SHP77 (cell line): Measurements from ENCODE around the gene C18orf32.
"Not testable (repeated sequence)": the region's sequence is repeated elsewhere in the genome, so short reads cannot be mapped to it uniquely, and the experiment has no call there.

Source experiments
- DNase-seq, 2 experiments: peaks; one replicate each; lab custom pipeline; 2025; lab: John Stamatoyannopoulos, UW

The C18orf32 gene

GRCh38 chr18:49486953-49487710, at the start of gene C18orf32:
Gene C18orf32 (minus strand): TSS chr18:49487234. CDS start chr18:49483748, 3,486 bp downstream.
- DNase-seq = peak; percentile 93 to 98

DNA sequence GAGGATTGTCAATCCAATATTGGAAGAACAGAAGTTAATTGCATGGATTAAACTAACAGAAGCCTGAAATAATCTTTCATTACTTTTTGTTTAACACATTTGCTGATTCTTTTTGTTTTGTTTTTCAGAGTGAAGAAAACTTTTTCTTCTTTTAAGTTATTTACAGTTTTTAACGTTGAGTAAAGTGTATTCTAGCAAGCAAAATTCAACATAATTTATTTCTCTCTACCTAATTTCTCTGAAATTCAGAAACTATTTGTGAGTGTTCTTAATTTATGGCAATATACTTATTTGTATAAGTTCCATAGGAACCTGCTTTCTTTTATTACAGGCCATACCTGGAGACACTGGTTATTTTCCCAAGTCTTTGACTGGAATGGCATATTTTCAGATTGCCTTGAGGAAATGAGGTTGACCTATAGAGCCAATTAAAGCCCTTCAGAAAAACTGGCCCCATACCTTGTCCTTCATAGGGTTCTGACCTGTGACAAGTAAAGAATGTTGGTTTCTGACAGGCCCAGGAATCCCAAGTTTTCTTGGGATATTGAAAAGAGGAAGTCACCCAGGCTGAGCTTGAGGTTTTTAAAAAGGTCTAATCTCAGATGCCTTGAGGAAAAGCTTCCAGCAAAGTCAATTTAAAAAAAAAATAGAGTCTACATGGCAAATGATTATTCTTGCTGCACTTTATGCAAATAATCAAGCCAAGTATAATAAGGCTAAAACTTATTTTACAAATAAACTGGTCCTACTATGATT, 48.0 kb upstream of the C18orf32 start:
- no peak for DNase-seq

DNA sequence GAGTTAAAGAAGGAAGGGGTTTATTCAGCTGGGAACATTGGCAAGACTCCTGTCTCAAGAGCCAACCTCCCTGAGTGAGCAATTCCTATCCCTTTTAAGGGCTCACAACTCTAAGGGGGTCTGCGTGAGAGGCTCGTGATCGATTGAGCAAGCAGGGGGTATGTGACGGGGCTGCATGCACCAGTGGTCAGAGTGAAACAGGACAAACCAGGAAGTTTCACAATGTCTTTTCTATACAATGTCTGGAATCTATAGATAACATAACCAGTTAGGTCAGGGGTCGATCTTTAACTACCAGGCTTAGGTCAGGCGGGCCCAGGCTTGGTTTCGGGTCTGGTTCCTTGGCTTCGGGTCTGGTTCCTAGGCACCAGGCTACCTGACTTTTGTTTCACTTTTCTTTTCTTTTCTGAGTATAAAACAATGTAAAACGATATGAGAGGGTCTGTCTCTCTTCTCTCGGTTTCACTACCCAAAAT, 44.7 kb upstream of the C18orf32 start:
- DNase-seq = no peak

- DNase-seq = no peak
Measured at GRCh38 chr18:49529596-49529995, 42.6 kb upstream of the C18orf32 start.

DNA sequence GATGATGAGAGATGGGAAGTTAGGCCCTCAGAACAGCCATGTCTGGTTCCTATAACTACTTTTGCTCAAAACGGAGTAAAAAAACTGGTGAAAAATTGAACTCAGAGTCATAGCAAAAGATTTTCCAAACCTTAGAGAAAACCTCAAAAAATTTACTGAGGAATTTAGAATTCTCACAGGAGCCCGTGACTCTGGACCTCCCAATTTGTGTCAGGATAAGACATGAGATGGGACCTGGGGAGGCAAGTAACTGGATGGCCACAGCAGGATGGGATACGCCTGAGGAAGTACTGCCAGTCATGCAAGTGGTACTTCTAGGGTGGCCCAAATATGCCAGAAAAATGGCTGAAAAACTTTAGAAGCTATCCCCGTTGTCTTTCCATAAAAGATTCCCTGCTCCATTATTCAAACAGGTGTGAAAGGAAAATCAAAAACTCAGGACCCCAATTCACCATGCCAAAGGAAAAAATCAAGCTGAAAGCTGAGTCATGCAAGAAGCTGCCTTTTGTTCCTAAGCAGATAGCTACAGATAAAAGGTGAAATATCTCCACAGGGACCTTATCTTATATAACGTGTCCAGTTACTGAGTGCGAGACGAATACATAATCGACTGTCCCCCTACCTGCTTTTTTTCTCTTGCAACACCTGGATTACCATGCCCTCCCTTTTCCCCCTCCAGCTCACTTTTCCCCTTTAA, 40.7 kb upstream of the C18orf32 start:
- DNase-seq = no peak

DNA sequence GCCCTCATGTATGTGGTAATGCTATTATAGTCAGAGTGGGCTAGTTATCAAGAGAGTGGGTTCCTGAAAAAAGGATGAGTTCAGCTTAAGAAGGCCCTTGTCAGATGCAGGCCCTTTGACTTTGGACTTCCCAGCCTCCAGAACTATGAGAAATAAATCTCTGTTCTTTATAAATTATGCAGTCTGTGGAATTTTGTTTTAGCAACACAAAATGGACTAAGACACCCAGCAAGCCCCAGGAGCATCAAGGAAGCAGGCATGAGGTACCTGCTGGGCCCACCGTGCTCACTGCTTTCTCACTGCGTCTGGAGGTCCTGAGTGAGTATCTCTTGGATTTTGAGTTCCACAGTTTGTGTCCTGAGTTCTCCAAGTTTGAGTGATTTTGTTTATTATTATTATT, 38.9 kb upstream of the C18orf32 start:
- no peak for DNase-seq

DNA sequence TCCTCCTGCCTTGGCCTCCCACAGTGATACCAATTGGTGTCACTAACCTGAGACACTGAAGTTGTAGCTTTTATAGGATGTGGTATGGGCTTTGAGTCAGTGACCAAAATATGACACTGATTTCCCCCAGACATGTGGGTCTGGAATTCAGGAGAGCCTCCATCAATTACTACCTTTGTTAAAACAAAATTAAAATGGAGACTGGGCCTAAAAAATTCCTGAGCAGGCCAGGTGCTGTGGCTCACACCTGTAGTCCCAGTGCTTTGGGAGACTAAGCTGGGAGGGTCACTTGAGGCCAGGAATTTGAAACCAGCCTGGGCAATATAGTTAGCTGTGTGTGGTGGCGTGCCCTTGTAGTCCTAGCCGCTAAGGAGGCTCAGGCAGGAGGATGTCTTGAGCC, 37.9 kb upstream of the C18orf32 start:
- no peak for DNase-seq

GRCh38 chr18:49524349-49524748, 37.3 kb upstream of the C18orf32 start:
- DNase-seq = no peak

DNA sequence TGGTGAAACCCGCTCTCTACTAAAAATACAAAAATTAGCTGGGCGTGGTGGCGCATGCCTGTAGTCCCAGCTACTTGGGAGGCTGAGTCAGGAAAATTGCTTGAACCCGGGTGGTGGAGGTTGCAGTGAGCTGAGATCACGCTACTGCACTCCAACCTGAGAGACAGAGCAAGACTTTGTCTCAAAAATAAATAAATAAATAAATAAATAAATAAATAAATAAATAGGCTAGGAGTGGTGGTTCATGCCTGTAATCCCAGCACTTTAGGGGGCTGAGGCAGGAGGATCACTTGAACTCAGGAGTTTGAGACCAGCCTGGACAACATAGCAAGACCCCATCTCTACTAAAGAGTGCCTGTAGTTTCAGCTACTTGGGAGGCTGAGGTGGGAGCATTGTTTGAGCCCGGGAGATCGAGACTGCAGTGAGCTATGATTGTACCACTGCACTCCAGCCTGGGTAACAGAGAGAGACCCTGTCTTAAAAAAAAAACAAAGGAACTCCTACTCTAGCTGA, 36.6 kb upstream of the C18orf32 start:
- not testable (repeated sequence) for DNase-seq

DNA sequence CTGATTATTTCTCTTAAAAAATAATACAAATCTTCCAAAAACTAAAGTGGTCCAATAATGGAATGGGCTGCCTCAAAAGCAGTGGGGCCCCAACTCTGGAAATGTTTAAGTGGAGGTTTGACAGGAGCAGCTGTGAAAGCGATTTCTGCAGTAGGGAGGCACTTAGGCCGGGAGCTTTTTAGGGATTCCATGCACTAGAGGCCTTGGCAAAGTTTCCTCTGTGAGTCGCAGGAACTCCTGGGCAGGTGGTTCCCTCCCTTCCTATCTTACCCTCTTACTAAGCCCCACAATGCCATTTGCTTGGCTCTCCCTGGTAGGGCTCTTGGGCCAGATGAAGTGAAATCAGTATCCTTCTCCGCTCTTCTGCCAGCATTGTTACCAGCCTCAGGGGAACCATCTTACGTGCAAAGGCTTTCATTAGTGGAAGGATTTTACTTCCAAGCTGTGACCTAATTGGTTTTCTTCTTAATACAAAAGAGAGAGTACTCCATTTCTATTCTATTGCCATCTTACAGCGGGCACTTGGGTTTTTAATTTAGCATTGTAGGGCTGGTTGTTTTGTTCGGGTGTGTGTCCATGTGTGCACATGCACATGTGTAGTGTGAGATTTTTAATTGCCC, 34.3 kb upstream of the C18orf32 start:
- no peak for DNase-seq

GRCh38 chr18:49520661-49521145, 33.7 kb upstream of the C18orf32 start:
- DNase-seq = no peak

DNA sequence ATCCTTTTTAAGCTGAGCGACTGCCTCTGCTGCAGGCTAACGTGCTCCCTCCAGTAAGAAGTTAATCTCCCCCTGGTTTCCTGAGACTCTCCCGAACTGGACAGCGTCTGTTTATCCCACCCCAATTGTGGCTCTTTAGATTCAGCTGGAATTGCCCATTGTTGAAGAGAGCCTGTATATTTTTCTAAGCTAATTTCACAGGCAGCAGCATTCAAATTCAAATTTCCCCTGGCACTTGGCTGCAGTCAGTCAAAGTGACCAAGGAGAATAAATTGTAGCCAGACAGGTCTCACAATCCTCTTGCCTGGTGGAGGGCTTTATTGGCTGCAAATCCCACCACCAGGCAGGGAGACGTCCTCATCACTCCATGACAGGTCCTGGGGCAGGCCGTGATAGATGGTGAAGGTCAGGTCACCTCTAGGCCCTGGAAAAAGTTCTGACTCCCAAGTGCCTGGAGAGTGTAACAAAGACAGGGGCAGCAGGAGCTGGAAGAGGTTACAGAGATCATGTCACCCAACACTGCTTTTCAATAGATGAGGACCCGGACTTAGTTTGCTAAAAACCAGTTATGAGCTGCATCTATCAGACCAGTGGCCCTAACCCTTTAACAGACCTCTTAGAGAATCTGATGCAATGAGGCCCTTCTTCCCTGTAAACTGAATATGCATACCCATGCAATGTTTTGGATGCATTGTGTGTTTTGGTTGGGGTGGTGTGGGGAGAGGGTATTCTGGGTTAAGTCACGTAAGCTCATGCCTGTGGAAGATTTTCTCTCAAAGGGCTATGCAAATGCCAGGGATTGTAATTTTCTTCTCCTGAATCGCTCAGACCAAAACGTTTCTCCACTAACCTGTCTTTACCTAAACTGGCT, 32.3 kb upstream of the C18orf32 start:
- no peak for DNase-seq

DNA sequence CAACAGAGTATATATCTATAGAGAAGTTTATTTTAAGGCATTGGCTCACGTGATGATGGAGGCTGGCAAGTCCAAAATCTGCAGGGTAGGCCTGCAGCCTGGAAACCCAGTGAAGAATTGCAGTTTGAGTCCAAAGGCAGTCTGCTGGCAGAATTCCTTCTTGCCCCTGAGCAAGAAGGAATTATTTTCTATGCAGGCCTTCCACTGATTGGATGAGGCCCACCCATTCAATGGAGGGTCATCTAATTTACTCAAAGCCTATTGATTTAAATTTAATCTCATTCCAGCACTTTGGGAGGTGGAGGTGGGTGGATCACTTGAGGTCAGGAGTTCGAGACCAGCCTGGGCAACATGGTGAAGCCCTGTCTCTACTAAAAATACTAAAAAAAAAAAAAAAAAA, 30.4 kb upstream of the C18orf32 start:
- DNase-seq = no peak

DNA sequence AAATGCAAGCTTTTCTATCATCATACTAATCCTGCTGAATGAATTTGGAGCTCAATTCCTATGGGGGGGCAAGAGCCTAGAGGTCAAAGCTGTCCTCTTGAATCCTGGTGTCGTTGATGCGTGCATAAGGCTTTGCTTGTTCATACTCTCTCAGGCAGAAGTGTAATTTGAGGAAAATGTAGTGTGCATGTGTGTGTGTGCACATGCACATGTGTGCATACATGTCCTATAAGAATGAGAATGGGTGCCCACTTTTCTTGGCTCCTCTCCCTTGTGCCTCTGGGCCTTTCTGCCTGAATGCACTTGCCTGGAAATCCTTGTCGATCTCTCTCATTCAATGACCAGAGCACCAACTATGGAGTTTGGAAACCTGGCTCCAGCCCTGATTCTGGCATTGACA, 28.5 kb upstream of the C18orf32 start:
- DNase-seq = no peak

- DNase-seq = not testable (repeated sequence)
Measured at GRCh38 chr18:49515003-49515402, 28.0 kb upstream of the C18orf32 start.

DNA sequence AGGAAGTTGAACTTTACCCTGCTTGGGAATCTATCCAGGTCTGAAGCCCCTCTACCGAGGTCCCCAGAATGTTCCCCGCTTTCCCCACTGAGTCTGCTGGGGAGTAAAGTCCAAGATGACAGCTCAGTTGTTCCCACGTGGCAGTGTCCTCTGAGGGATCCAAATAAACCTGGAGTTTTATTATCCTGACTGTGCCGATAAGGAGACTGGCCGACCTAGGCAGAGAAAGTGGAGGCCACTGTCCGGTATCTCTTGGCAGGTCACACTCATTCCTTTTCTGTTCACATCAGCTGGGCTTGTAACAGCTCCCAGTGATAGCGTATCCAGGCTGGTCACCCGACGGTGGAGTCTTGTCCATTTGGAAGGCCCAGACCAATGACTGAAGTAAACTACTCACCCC, 27.5 kb upstream of the C18orf32 start:
- no peak for DNase-seq

GRCh38 chr18:49512876-49513275, 25.8 kb upstream of the C18orf32 start:
- not testable (repeated sequence) for DNase-seq

GRCh38 chr18:49510393-49511115, 23.5 kb upstream of the C18orf32 start:
- DNase-seq = peak; percentile 54 to 80

- not testable (repeated sequence) for DNase-seq
Measured at GRCh38 chr18:49506438-49506837, 19.4 kb upstream of the C18orf32 start.

GRCh38 chr18:49503931-49504330, 16.9 kb upstream of the C18orf32 start:
- no peak for DNase-seq
